Panc1 (cell line): Measurements from ENCODE around the gene PLEKHF1. TPM values are rescaled to one million over a fixed set of nuclear protein-coding genes. Genes with fewer than 3 reads are reported as not detected.
A peak's percentile ranks its signal among the peaks of the same experiment; 100 is the strongest.

ENCODE experiments used
- ATAC-seq: fragments of 200-7000 bp; cut with Tn5 transposase; 2 replicates; pipeline ENCODE4 v1.9.1; 2020; ENCODE audit warnings: mild to moderate bottlenecking, moderate library complexity
- BruUV-seq: library from RNA; stranded (reverse); fragments of 400-500 nt; replicated peaks from 2 replicates; lab custom pipeline; 2021; lab: Mats Ljungman, UMichigan
- CTCF ChIA-PET: fragments of 300-600 bp; sonication (Branson Sonifier 250); formaldehyde crosslinking; loops from one replicate; lab custom pipeline; 2022; ENCODE audit warnings: antibody characterized with exemption; lab: Charles Lee
- POLR2A ChIA-PET: fragments of 300-600 bp; sonication (Branson Sonifier 250); formaldehyde crosslinking; loops from one replicate; lab custom pipeline; 2022; ENCODE audit warnings: antibody characterized with exemption; lab: Charles Lee
- DNase-seq: peaks from one replicate; pipeline ENCODE4 v3.0.0-alpha.2; 2010; ENCODE audit warnings: low read depth, low spot score
- H3K27ac ChIP-seq: 2 replicates; pipeline ENCODE4 v1.5.1; 2011; ENCODE audit warnings: mild to moderate bottlenecking, low read length, inconsistent platforms
- H3K27me3 ChIP-seq: fragments of 200-500 bp; sonication (Bioruptor generic); 2 replicates; pipeline ENCODE4 v1.6.0; 2014; ENCODE audit warnings: low read length, inconsistent platforms; ENCODE audit not compliant: control insufficient read depth, insufficient read depth
- H3K36me3 ChIP-seq: fragments of 200-500 bp; sonication (Bioruptor generic); 2 replicates; pipeline ENCODE4 v1.5.1; 2014; ENCODE audit warnings: inconsistent platforms, mild to moderate bottlenecking, low read length, moderate library complexity; ENCODE audit not compliant: control insufficient read depth, insufficient read depth
- H3K4me1 ChIP-seq: 2 replicates; pipeline ENCODE4 v1.5.1; 2011; ENCODE audit warnings: inconsistent platforms, mild to moderate bottlenecking, low read length, moderate library complexity; ENCODE audit not compliant: control insufficient read depth, insufficient read depth
- H3K4me3 ChIP-seq, 2 experiments: 2 replicates each; pipeline ENCODE4 v1.5.1; 2011 to 2012; ENCODE audit warnings: low read depth in 2 of 2, low read length in 2 of 2, mild to moderate bottlenecking in 2 of 2, inconsistent platforms in 1 of 2, moderate library complexity in 1 of 2
- H3K9me3 ChIP-seq: fragments of 200-500 bp; sonication (Bioruptor generic); 2 replicates; pipeline ENCODE4 v1.5.1; 2014; ENCODE audit warnings: low read depth, mild to moderate bottlenecking, inconsistent platforms, low read length, moderate library complexity; ENCODE audit not compliant: control insufficient read depth, insufficient read depth
- POLR2AphosphoS5 ChIP-seq: IDR thresholded peaks from 2 replicates; pipeline ENCODE4 v1.6.1; 2012; ENCODE audit warnings: mild to moderate bottlenecking, low read depth, low read length, moderate library complexity
- SIN3A ChIP-seq: IDR thresholded peaks from 2 replicates; pipeline ENCODE4 v1.6.1; 2012; ENCODE audit warnings: low read depth, mild to moderate bottlenecking, low read length, moderate library complexity, borderline replicate concordance; ENCODE audit not compliant: insufficient read depth
- TCF7L2 ChIP-seq: IDR thresholded peaks from 2 replicates; pipeline ENCODE4 v1.6.1; 2011; ENCODE audit warnings: mild to moderate bottlenecking, low read depth, low read length, inconsistent platforms
- in situ Hi-C: cut with HindIII; loops from 2 replicates; pipeline ENCODE4 v1.10.0; 2016; ENCODE audit warnings: low sequenced_read_pairs, low pct_unique_long_range_greater_than_20kb
- intact Hi-C: fragments of 100-400 bp; cut with micrococcal nuclease; formaldehyde crosslinking; loops from one replicate; pipeline ENCODE4 v1.10.0; 2022; ENCODE audit not compliant: unreplicated experiment
- total RNA-seq: library from RNA; stranded (reverse); gene quantifications from one replicate; pipeline ENCODE4 v1.2.1, GENCODE V29; 2021; ENCODE audit not compliant: unreplicated experiment
- TF ChIP-seq, protein P1 (sequence below): fragments of 450-650 bp; IDR thresholded peaks from 2 replicates; pipeline ENCODE4 v1.5.1; 2017; ENCODE audit warnings: mild to moderate bottlenecking
- TF ChIP-seq, protein P2 (sequence below), 2 experiments: IDR thresholded peaks; 2 replicates each; pipeline ENCODE4 v1.6.1; 2011 to 2012; ENCODE audit warnings: low read depth in 2 of 2, control low read depth in 1 of 2, low read length in 1 of 2, mild to moderate bottlenecking in 1 of 2, moderate library complexity in 1 of 2; ENCODE audit not compliant: insufficient read depth in 1 of 2

Gene PLEKHF1
- total RNA-seq, 1 experiment from 2014 or later, result 22.4 TPM

DNA sequence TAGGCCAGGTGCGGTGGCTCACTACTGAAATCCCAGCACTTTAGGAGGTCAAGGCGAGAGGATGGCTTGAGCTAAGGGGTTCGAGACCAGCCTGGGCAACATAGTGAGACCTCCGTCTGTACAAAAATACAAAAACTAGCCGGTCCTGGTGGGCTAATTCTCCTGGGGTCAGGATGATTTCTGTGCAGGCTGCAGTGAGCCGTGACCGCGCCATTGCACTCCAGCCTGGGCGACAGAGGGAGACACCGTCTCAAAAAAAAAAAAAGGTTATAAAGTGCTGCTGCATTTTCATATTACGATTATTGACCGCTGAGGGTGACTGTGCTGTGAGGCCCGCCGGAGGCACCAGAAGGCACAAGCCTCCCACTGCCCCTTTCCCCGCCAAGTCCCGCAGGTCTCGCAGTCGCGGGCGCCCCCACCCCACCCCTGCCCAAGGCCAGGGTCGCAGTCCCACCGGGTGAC, 477 bp upstream of the PLEKHF1 start:
- Histone ChIP-seq H3K4me3 (peak overlapping the region; percentile 52 to 71), H3K36me3 (no peaks in the 10 kb centered on the region), H3K27ac (peak overlapping the region; percentile 83), H3K27me3 (no peaks in the 10 kb centered on the region), H3K4me1 (peaks cover 60% of the 10 kb centered on the region), H3K9me3 (no peaks in the 10 kb centered on the region)
- ChIA-PET CTCF (interaction anchor here (0.6 to 0.9 kb wide), 3 partner anchors 40 to 898 kb away, joined by 3 to 4 read pairs (median 3); no protein-coding TSS in a partner anchor), POLR2A (no interaction called here)
- BruUV-seq, result no TSS peak
- intact Hi-C loops (no loop called here), in situ Hi-C loops (no loop called here)
- DNase-seq (no peak), ATAC-seq (peak; percentile 9; the same call in 1 of the 2 replicates)
- TF ChIP-seq POLR2AphosphoS5 (no peak), SIN3A (no peak), TCF7L2 (no peak)
- TF ChIP-seq, protein P1, sequence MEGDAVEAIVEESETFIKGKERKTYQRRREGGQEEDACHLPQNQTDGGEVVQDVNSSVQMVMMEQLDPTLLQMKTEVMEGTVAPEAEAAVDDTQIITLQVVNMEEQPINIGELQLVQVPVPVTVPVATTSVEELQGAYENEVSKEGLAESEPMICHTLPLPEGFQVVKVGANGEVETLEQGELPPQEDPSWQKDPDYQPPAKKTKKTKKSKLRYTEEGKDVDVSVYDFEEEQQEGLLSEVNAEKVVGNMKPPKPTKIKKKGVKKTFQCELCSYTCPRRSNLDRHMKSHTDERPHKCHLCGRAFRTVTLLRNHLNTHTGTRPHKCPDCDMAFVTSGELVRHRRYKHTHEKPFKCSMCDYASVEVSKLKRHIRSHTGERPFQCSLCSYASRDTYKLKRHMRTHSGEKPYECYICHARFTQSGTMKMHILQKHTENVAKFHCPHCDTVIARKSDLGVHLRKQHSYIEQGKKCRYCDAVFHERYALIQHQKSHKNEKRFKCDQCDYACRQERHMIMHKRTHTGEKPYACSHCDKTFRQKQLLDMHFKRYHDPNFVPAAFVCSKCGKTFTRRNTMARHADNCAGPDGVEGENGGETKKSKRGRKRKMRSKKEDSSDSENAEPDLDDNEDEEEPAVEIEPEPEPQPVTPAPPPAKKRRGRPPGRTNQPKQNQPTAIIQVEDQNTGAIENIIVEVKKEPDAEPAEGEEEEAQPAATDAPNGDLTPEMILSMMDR, result no peak; the same call in 1 of the 2 replicates
- TF ChIP-seq, protein P2, sequence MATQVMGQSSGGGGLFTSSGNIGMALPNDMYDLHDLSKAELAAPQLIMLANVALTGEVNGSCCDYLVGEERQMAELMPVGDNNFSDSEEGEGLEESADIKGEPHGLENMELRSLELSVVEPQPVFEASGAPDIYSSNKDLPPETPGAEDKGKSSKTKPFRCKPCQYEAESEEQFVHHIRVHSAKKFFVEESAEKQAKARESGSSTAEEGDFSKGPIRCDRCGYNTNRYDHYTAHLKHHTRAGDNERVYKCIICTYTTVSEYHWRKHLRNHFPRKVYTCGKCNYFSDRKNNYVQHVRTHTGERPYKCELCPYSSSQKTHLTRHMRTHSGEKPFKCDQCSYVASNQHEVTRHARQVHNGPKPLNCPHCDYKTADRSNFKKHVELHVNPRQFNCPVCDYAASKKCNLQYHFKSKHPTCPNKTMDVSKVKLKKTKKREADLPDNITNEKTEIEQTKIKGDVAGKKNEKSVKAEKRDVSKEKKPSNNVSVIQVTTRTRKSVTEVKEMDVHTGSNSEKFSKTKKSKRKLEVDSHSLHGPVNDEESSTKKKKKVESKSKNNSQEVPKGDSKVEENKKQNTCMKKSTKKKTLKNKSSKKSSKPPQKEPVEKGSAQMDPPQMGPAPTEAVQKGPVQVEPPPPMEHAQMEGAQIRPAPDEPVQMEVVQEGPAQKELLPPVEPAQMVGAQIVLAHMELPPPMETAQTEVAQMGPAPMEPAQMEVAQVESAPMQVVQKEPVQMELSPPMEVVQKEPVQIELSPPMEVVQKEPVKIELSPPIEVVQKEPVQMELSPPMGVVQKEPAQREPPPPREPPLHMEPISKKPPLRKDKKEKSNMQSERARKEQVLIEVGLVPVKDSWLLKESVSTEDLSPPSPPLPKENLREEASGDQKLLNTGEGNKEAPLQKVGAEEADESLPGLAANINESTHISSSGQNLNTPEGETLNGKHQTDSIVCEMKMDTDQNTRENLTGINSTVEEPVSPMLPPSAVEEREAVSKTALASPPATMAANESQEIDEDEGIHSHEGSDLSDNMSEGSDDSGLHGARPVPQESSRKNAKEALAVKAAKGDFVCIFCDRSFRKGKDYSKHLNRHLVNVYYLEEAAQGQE (IDR thresholded peaks at IDR 0.05; ENCODE audit: insufficient read depth in 1 of 2, low read depth in 2 of 2, low read length in 1 of 2), result no peak

DNA sequence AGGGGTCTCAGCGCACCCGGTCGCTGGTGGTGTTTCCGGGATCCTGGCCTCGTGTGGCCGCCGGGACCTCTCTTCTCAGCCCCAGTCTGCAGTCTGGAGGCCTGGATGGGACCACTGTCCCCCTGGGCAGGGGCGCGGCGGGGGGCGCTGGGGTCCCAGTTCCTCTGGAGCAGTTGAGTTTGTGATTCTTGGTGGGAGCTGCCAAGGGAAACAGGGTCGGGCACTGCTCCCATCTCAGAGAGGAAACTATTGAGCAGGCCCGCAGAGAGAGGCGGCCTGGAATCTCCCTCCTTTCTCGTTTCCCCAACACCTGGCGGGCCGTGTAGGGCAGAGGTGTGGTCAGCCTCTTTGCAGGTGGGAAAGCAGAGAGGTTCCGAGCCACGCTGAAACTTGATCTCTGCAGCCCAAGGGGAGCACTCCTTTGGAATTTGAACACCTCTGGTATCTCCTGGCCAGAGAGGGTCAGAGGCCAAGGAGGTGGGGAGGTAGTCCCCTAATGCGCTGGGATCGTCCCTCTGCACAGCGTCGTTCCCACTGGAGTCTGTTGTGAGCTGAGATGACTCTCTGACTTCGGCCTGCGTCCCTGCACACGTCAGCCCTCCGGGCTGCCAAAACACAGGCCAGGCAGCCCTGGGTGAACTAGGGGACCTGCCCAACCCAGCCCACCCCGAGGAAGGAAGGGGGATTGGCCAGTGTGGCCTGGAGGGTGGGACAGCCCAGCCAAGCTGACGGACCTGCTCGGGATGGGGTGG, 741 bp downstream of the PLEKHF1 start:
- DNase-seq, result no peak
- Histone ChIP-seq H3K27me3 (no peaks in the 10 kb centered on the region), H3K27ac (peak overlapping the region; percentile 78), H3K4me3 (peak overlapping the region; percentile 71 to 77), H3K4me1 (peaks cover 60% of the 10 kb centered on the region), H3K9me3 (no peaks in the 10 kb centered on the region), H3K36me3 (no peaks in the 10 kb centered on the region)
- POLR2A ChIA-PET, result no interaction called here
- BruUV-seq, result TSS peak; percentile 63
- CTCF ChIA-PET, result interaction anchor here (0.5 to 1.6 kb wide), 5 partner anchors 41 to 897 kb away, joined by 3 to 4 read pairs (median 3); partner anchors contain the start of gene POP4
- in situ Hi-C loops, result no loop called here
- peak; percentile 35 for ATAC-seq
- intact Hi-C loops, result no loop called here
- TF ChIP-seq TCF7L2, result no peak
- TF ChIP-seq POLR2AphosphoS5, result no peak
- TF ChIP-seq, protein P1, result no peak
